Spleen (tissue), 11 donors: ENCODE measurements around the gene C12orf57. TPM values are rescaled to one million over a fixed set of nuclear protein-coding genes. Genes with fewer than 3 reads are reported as not detected.
A peak's percentile ranks its signal among the peaks of the same experiment; 100 is the strongest.

Experiments
- DNase-seq: peaks from one replicate; pipeline ENCODE4 v3.0.0-alpha.2; 2020
- H3K27ac ChIP-seq, 8 donors: fragments of 200-600 bp; sonication (generic) in 7 of 8; 1 replicate in 4 of 8; 2 replicates in 4 of 8; pipeline versions ENCODE4 v1.5.0 to v1.8.0; 2016 to 2021; ENCODE audit warnings: inconsistent platforms in 4 of 8, mild to moderate bottlenecking in 4 of 8, moderate library complexity in 1 of 8
- H3K27me3 ChIP-seq, 7 donors: fragments of 200-600 bp; sonication (generic) in 6 of 7; replicated peaks in 1 of 7; 1 replicate in 4 of 7; 2 replicates in 3 of 7; pipeline versions ENCODE4 v1.5.0 to v1.8.0; 2016 to 2021; ENCODE audit warnings: inconsistent platforms in 3 of 7, mild to moderate bottlenecking in 1 of 7
- H3K36me3 ChIP-seq, 6 donors: fragments of 200-600 bp; sonication (generic) in 5 of 6; 1 replicate in 4 of 6; 2 replicates in 2 of 6; pipeline versions ENCODE4 v1.5.0 to v1.8.0; 2016 to 2021; ENCODE audit warnings: inconsistent platforms in 2 of 6
- H3K4me1 ChIP-seq, 6 donors: fragments of 200-600 bp; sonication (generic) in 5 of 6; 1 replicate in 3 of 6; 2 replicates in 3 of 6; pipeline versions ENCODE4 v1.5.0 to v1.8.0; 2016 to 2021; ENCODE audit warnings: inconsistent platforms in 3 of 6
- H3K4me3 ChIP-seq, 8 donors: fragments of 200-600 bp; sonication (generic) in 7 of 8; 1 replicate in 4 of 8; 2 replicates in 4 of 8; pipeline versions ENCODE4 v1.5.0 to v1.8.0; 2016 to 2021; ENCODE audit warnings: inconsistent platforms in 4 of 8, mild to moderate bottlenecking in 4 of 8, moderate library complexity in 2 of 8
- H3K9me3 ChIP-seq, 8 donors: fragments of 200-600 bp; sonication (generic) in 7 of 8; 1 replicate in 4 of 8; 2 replicates in 4 of 8; pipeline versions ENCODE4 v1.5.0 to v1.8.0; 2016 to 2021; ENCODE audit warnings: inconsistent platforms in 4 of 8
- POLR2A ChIP-seq, 3 donors: fragments of 450-650 bp; IDR thresholded peaks; one replicate each; pipeline ENCODE4 v1.5.1; 2017; ENCODE audit warnings: antibody characterized with exemption in 3 of 3, mild to moderate bottlenecking in 1 of 3
- POLR2AphosphoS5 ChIP-seq, 3 donors: sonication (generic); formaldehyde crosslinking; IDR thresholded peaks; one replicate each; pipeline ENCODE4 v1.5.1; 2017; ENCODE audit warnings: antibody characterized with exemption in 3 of 3
- WGBS, 5 donors: extraction: QIAGEN DNeasy Blood & Tissue Kit in 3 of 5; methylation state at CpG; one replicate each; pipeline versions ENCODE4 v1.1.5 to v1.1.7; 2013 to 2018; 5-methylcytosine and 5-hydroxymethylcytosine counted together
- intact Hi-C: fragments of 100-400 bp; cut with DNase I; formaldehyde crosslinking; loops from one replicate; pipeline ENCODE4 v1.15.0; 2023; ENCODE audit warnings: low total_unique reads
- polyA plus RNA-seq, 3 donors: library from polyadenylated mRNA; stranded (reverse); fragments of 200-250 nt; gene quantifications; one replicate each; pipeline ENCODE4 v1.2.1, GENCODE V29; 2013
- total RNA-seq, 7 donors: library from RNA; depleted of rRNA in 3 of 7; stranded (reverse); fragments of >200 nt in 3 of 7; fragmentation: NEBNext Ultra II Directional in 4 of 7; extraction: Animal tissue kit (Norgen Biotek cat#: 25700) in 4 of 7; gene quantifications; one replicate each; pipeline versions ENCODE4 v1.1.0 to v1.2.1, GENCODE V29; 2016 to 2021
- TF ChIP-seq, protein P1 (sequence below), 11 experiments: fragments of 200-600 bp in 7 of 11; fragments of 450-650 bp in 4 of 11; sonication (generic) in 4 of 11; IDR thresholded peaks in 8 of 11; conservative IDR thresholded peaks in 3 of 11; 1 replicate in 7 of 11; 2 replicates in 4 of 11; pipeline versions ENCODE4 v1.4.0 to v1.8.0; 2016 to 2021; ENCODE audit warnings: antibody characterized with exemption in 11 of 11, inconsistent platforms in 4 of 11, mild to moderate bottlenecking in 1 of 11
- donor health status: healthy with polysubstance abuse.
- donor health status: DM: no; HTN: no; CAD: no; lungs with moderate emphysema.
- donor health status: DM: no; HTN: no; CAD: no.
- donor health status: Bipolar disorder and iron deficiency.
- donor health status: healthy.
- donor health status: DM: no; HTN: no; CAD: no.
- donor health status: DM: yes; HTN: yes; CAD: no.

C12orf57 gene
- total and polyA plus RNA-seq, 10 donors: 79.2 to 364 (median 212) TPM

DNA sequence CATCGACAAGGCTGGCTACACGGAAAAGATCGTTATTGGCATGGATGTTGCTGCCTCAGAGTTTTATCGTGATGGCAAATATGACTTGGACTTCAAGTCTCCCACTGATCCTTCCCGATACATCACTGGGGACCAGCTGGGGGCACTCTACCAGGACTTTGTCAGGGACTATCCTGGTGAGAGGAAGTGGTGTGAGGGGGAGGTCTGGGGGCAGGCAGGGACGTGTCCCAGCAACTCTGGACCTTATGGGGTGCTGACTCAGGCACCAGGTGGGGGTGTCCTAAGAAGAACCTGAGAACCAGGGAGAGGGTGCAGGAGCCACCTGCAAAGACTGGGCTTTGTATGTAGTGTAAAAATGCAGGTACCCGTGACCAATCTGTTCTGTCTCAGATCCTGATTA is 24.2 kb upstream of the C12orf57 start:
- DNase-seq: peak; percentile 50
- TF ChIP-seq POLR2A (IDR thresholded peaks at IDR 0.05) (no peak), POLR2AphosphoS5 (IDR thresholded peaks at IDR 0.05) (no peak)
- TF ChIP-seq, protein P1, sequence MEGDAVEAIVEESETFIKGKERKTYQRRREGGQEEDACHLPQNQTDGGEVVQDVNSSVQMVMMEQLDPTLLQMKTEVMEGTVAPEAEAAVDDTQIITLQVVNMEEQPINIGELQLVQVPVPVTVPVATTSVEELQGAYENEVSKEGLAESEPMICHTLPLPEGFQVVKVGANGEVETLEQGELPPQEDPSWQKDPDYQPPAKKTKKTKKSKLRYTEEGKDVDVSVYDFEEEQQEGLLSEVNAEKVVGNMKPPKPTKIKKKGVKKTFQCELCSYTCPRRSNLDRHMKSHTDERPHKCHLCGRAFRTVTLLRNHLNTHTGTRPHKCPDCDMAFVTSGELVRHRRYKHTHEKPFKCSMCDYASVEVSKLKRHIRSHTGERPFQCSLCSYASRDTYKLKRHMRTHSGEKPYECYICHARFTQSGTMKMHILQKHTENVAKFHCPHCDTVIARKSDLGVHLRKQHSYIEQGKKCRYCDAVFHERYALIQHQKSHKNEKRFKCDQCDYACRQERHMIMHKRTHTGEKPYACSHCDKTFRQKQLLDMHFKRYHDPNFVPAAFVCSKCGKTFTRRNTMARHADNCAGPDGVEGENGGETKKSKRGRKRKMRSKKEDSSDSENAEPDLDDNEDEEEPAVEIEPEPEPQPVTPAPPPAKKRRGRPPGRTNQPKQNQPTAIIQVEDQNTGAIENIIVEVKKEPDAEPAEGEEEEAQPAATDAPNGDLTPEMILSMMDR (IDR thresholded peaks at IDR 0.05 in 8 of 11, conservative IDR thresholded peaks at IDR 0.05 in 3 of 11): no peak
- Histone ChIP-seq H3K9me3 (no peaks in the 10 kb centered on the region), H3K36me3 (peaks cover 0 to 31% (median 3%) of the 10 kb centered on the region in 6 donors), H3K27me3 (peaks cover 0 to 13% (median 0%) of the 10 kb centered on the region in 7 donors), H3K4me1 (peaks cover 2 to 52% (median 41%) of the 10 kb centered on the region in 6 donors), H3K4me3 (no peak overlapping the region), H3K27ac (peak overlapping the region in 1 of 8 donors; percentile 27)
- WGBS, 5 donors: 63 to 73% (median 65%) methylated on average over 7 of the region's 7 CpGs
- intact Hi-C loops: no loop called here

DNA sequence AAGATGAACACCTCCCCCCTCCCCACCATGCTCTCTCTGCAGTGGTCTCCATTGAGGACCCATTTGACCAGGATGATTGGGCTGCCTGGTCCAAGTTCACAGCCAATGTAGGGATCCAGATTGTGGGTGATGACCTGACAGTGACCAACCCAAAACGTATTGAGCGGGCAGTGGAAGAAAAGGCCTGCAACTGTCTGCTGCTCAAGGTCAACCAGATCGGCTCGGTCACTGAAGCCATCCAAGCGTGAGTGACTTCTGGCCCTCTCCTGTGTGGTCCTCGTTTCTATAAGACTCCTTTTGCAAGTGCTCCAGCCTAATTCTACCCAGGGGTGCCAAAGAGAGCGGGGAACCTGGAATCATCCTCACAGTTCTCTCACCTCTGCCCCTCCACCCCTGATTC is 22.3 kb upstream of the C12orf57 start:
- H3K4me3 ChIP-seq: no peak overlapping the region
- H3K36me3 ChIP-seq: peaks cover 0 to 26% (median 3%) of the 10 kb centered on the region in 6 donors
- TF ChIP-seq POLR2AphosphoS5 (IDR thresholded peaks at IDR 0.05) (no peak), POLR2A (IDR thresholded peaks at IDR 0.05) (no peak)
- TF ChIP-seq, protein P1 (IDR thresholded peaks at IDR 0.05 in 8 of 11, conservative IDR thresholded peaks at IDR 0.05 in 3 of 11): no peak
- H3K9me3 ChIP-seq: no peaks in the 10 kb centered on the region
- peak; percentile 61 for DNase-seq
- intact Hi-C loops: no loop called here
- peaks cover 5 to 52% (median 48%) of the 10 kb centered on the region in 6 donors for H3K4me1 ChIP-seq
- 80 to 93% (median 85%) methylated on average over 7 of the region's 7 CpGs for WGBS, 5 donors
- H3K27ac ChIP-seq: peak overlapping the region in 3 of 8 donors; percentile 55 to 95 (median 62)
- no peaks in the 10 kb centered on the region for H3K27me3 ChIP-seq

DNA sequence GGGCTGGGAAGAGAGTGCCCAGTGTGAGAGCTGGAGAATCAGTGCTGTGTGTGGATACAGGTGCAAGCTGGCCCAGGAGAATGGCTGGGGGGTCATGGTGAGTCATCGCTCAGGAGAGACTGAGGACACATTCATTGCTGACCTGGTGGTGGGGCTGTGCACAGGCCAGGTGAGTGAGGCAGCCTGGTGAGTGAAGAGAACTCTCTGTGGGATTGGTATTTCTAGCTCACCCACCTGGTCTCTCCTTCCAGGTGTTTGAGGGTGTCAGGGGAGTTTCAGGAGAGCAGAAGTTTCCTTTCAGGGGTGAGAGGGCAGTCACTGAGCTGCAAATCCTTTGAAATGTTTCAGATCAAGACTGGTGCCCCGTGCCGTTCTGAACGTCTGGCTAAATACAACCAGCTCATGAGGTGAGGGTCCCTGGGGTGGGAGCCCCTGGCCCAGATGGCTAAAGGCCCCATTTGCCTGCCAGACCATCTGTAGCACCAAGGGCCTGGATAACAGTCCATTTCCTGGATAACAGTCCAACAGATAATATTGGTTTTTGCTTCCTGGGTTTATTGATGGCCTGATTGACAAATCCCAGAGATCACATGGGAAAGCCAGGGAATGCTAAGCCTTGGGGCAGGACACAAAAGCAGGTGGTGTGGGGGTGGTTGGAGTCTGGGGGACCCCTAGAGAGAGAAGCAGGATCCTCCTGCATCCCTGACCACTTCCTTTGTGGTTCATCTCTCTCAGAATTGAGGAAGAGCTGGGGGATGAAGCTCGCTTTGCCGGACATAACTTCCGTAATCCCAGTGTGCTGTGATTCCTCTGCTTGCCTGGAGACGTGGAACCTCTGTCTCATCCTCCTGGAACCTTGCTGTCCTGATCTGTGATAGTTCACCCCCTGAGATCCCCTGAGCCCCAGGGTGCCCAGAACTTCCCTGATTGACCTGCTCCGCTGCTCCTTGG is 21.6 kb upstream of the C12orf57 start:
- TF ChIP-seq, protein P1 (IDR thresholded peaks at IDR 0.05 in 8 of 11, conservative IDR thresholded peaks at IDR 0.05 in 3 of 11): no peak
- peak in 1 of 3 donors; percentile 16 for TF ChIP-seq POLR2AphosphoS5 (IDR thresholded peaks at IDR 0.05)
- TF ChIP-seq POLR2A (IDR thresholded peaks at IDR 0.05): no peak
- Histone ChIP-seq H3K27me3 (peaks cover 0 to 7% (median 0%) of the 10 kb centered on the region in 7 donors), H3K4me1 (peaks cover 5 to 59% (median 55%) of the 10 kb centered on the region in 6 donors), H3K27ac (peak overlapping the region in 6 of 8 donors; percentile 5 to 95 (median 56)), H3K9me3 (no peaks in the 10 kb centered on the region), H3K36me3 (peaks cover 0 to 19% (median 3%) of the 10 kb centered on the region in 6 donors), H3K4me3 (peak overlapping the region in 1 of 8 donors; percentile 8)
- intact Hi-C loops: no loop called here
- 53 to 58% (median 55%) methylated on average over 9 of the region's 9 CpGs for WGBS, 5 donors
- DNase-seq: peak; percentile 74
